Hematopoietic multipotent progenitor cell treated with erythropoietin and hydrocortisone succinate and interleukin-3 and kit ligand, for 17 days (in vitro differentiated cells): ENCODE results near the gene CCDC152.
"Not testable (repeated sequence)": the region's sequence is repeated elsewhere in the genome, so short reads cannot be mapped to it uniquely, and the experiment has no call there.

Experiments used
- DNase-seq: peaks from one replicate; pipeline ENCODE4 v3.0.0-alpha.2; 2015; ENCODE audit warnings: low spot score

The CCDC152 gene

GRCh38 chr5:42812620-42813019, 56.0 kb downstream of the CCDC152 start:
- DNase-seq = no peak

GRCh38 chr5:42813533-42813932, 56.9 kb downstream of the CCDC152 start:
- DNase-seq = no peak

GRCh38 chr5:42816546-42816945, 59.9 kb downstream of the CCDC152 start:
- not testable (repeated sequence) for DNase-seq

- DNase-seq = no peak
Measured at GRCh38 chr5:42819745-42820144, 63.1 kb downstream of the CCDC152 start.

- no peak for DNase-seq
Measured at GRCh38 chr5:42822548-42822947, 65.9 kb downstream of the CCDC152 start.

- DNase-seq = no peak
Measured at GRCh38 chr5:42824347-42824976, 67.8 kb downstream of the CCDC152 start.

- DNase-seq = no peak
Measured at GRCh38 chr5:42825422-42826148, 69.0 kb downstream of the CCDC152 start.

GRCh38 chr5:42826757-42827515, 70.3 kb downstream of the CCDC152 start:
- no peak for DNase-seq

GRCh38 chr5:42828671-42829070, 72.1 kb downstream of the CCDC152 start:
- DNase-seq = no peak

- DNase-seq = no peak
Measured at GRCh38 chr5:42830924-42831323, 74.3 kb downstream of the CCDC152 start.

- no peak for DNase-seq
Measured at GRCh38 chr5:42832060-42832459, 75.4 kb downstream of the CCDC152 start.

- DNase-seq = no peak
Measured at GRCh38 chr5:42836070-42836769, 79.6 kb downstream of the CCDC152 start.

- no peak for DNase-seq
Measured at GRCh38 chr5:42837601-42838000, 81.0 kb downstream of the CCDC152 start.

GRCh38 chr5:42839196-42839595, 82.6 kb downstream of the CCDC152 start:
- DNase-seq = no peak

- no peak for DNase-seq
Measured at GRCh38 chr5:42840269-42840668, 83.7 kb downstream of the CCDC152 start.

- no peak for DNase-seq
Measured at GRCh38 chr5:42840842-42841567, 84.4 kb downstream of the CCDC152 start.

GRCh38 chr5:42842921-42843641, 86.5 kb downstream of the CCDC152 start:
- no peak for DNase-seq

GRCh38 chr5:42843675-42844292, 87.2 kb downstream of the CCDC152 start:
- no peak for DNase-seq

- not testable (repeated sequence) for DNase-seq
Measured at GRCh38 chr5:42844408-42844807, 87.8 kb downstream of the CCDC152 start.

- DNase-seq = no peak
Measured at GRCh38 chr5:42848545-42848944, 91.9 kb downstream of the CCDC152 start.

GRCh38 chr5:42851481-42851880, 94.9 kb downstream of the CCDC152 start:
- DNase-seq = no peak
